Bronchial epithelial cell (primary cell): ENCODE data around the gene ACTN1. TPM values are rescaled to one million over a fixed set of nuclear protein-coding genes. Genes with fewer than 3 reads are reported as not detected.

Experiments
- DNase-seq: peaks from one replicate; pipeline ENCODE4 v3.0.0-alpha.2; 2010; ENCODE audit warnings: low read depth
- FAIRE-seq: peaks from 2 replicates; lab custom pipeline; 2011; peaks lifted over from hg19 to GRCh38; lab: Jason Lieb, UNC
- H3K27me3 ChIP-seq: 2 replicates; pipeline ENCODE4 v1.5.1; 2011; ENCODE audit warnings: low read length; ENCODE audit not compliant: control insufficient read depth, insufficient read depth
- H3K36me3 ChIP-seq: 2 replicates; pipeline ENCODE4 v1.5.1; 2011; ENCODE audit warnings: low read length; ENCODE audit not compliant: control insufficient read depth, insufficient read depth
- H3K4me3 ChIP-seq: 2 replicates; pipeline ENCODE4 v1.5.1; 2011; ENCODE audit warnings: mild to moderate bottlenecking, low read depth, low read length, control low read depth
- CTCF ChIP-seq: IDR thresholded peaks from 2 replicates; pipeline ENCODE4 v1.5.1; 2011; ENCODE audit warnings: mild to moderate bottlenecking, moderate library complexity, low read length, control low read depth, inconsistent platforms; ENCODE audit not compliant: insufficient read depth, severe bottlenecking
- total RNA-seq: library from RNA; depleted of rRNA; stranded (reverse); fragments of >200 nt; gene quantifications from 2 replicates; pipeline ENCODE4 v1.2.1, GENCODE V29; 2014

ACTN1 gene
- total RNA-seq, 1 donor from 2014 or later, result 165 TPM

DNA sequence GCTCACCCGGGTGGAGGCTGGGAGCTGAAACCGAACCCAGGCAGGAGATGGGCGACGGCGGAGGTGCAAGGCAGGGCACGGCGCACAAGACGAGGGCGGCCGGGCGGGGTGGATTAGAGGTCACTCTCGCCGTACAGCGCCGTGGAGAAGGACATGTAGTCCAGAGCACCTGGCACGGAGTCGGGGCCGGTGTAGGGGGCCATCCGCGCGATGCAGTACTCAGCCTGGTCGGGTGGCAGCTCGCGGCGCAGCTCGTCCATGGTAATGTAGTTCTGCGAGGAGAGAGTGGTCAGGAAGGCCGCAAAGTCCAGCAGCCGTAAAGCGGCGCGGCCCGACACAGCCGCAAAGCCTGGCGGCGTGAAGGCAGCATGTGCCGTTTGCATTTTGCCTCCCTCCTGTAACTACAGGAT is 104.4 kb downstream of the ACTN1 start:
- no peak for TF ChIP-seq CTCF
- no peak for FAIRE-seq
- peaks cover 48% of the 10 kb centered on the region for H3K36me3 ChIP-seq
- peak overlapping the region; percentile 9 for H3K4me3 ChIP-seq
- DNase-seq, result no peak
- no peaks in the 10 kb centered on the region for H3K27me3 ChIP-seq

DNA sequence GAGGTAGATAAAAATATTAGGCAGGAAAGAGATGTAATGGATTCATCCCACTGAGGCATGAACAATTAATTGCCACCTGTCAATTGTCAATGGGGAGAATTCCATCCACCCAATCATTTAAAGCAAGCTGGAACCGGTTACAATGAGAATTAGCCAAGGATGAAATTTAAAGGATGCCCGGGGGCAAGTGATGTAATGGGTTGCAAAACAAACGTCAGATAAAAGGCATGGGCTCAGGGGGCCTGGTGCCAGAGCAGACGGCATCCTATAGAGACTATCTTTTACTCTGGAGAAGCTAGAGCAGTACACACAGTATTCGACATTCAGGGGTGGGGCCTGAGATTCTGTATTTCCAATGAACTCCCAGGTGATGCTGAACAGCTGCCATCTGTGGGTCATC is 105.7 kb downstream of the ACTN1 start:
- Histone ChIP-seq H3K4me3 (no peak overlapping the region), H3K36me3 (peaks cover 37% of the 10 kb centered on the region), H3K27me3 (no peaks in the 10 kb centered on the region)
- no peak for TF ChIP-seq CTCF
- FAIRE-seq (no peak), DNase-seq (no peak)

GRCh38 chr14:68871392-68871791 is 107.7 kb downstream of the ACTN1 start:
- no peak for TF ChIP-seq CTCF
- Histone ChIP-seq H3K27me3 (no peaks in the 10 kb centered on the region), H3K4me3 (no peak overlapping the region), H3K36me3 (peaks cover 20% of the 10 kb centered on the region)
- no peak for FAIRE-seq
- no peak for DNase-seq

DNA sequence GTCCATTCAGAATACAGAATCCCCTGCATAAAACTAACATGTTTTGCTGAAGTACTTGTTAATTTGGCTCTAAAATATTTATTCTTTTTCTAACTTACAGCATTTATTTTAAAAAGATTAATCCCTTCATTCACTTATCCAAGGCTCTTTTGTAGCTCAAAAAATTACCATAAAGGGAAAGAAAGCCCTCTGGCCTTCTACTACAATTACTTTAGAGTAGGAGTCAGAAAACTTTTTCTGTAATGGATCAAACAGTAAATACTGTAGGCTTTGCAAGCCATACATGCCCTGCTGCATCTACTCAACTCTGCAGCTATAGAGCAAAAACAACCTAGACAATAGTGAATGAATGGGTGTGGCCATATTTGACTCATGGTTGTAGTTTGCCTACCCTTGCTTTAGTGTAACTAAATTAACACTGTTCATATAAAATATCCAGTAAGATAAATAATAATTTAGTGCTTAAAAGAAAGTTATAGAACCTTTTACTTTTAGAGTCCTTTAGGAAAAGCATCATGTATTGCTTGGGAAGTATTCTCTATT is 112.0 kb downstream of the ACTN1 start:
- no peak for FAIRE-seq

GRCh38 chr14:68865542-68865941 is 113.6 kb downstream of the ACTN1 start:
- H3K27me3 ChIP-seq, result no peaks in the 10 kb centered on the region
- H3K36me3 ChIP-seq, result no peaks in the 10 kb centered on the region
- FAIRE-seq, result no peak
- H3K4me3 ChIP-seq, result no peak overlapping the region
- DNase-seq, result no peak
- TF ChIP-seq CTCF, result no peak

More for the DNA sequence above, 112.0 kb downstream of the ACTN1 start:
- no peak for TF ChIP-seq CTCF
- Histone ChIP-seq H3K36me3 (peaks cover 6% of the 10 kb centered on the region), H3K27me3 (no peaks in the 10 kb centered on the region), H3K4me3 (no peak overlapping the region)
- DNase-seq, result peak; percentile 27

GRCh38 chr14:68864361-68864750 is 114.7 kb downstream of the ACTN1 start:
- DNase-seq (no peak), FAIRE-seq (no peak)
- no peak overlapping the region for H3K4me3 ChIP-seq
- no peaks in the 10 kb centered on the region for H3K27me3 ChIP-seq
- TF ChIP-seq CTCF, result no peak
- H3K36me3 ChIP-seq, result no peaks in the 10 kb centered on the region
